Endometrial microvascular endothelial cells (primary cell): ENCODE measurements around the gene DHX32. TPM values are rescaled to one million over a fixed set of nuclear protein-coding genes. Genes with fewer than 3 reads are reported as not detected.
"Not testable (repeated sequence)": the region's sequence is repeated elsewhere in the genome, so short reads cannot be mapped to it uniquely, and the experiment has no call there.

ENCODE experiments used
- in situ Hi-C: cut with HindIII; loops from 2 replicates; pipeline ENCODE4 v1.10.0; 2017; ENCODE audit warnings: low sequenced_read_pairs, low pct_unique_long_range_greater_than_20kb; ENCODE audit errors: inconsistent ontology term
- total RNA-seq: library from RNA; depleted of rRNA; stranded (reverse); fragments of >200 nt; gene quantifications from one replicate; pipeline ENCODE4 v1.2.3, GENCODE V29; 2015; ENCODE audit errors: inconsistent ontology term

DHX32 gene
- 47.0 TPM for total RNA-seq

GRCh38 chr10:125881192-125881591 lies at the start of gene DHX32:
DHX32 (minus strand) TSS chr10:125881292; CDS start chr10:125880824, 468 bp downstream.
- in situ Hi-C loops, result no loop called here

- in situ Hi-C loops, result no loop called here
Measured at GRCh38 chr10:125929618-125930017, 48.5 kb upstream of the DHX32 start.

- in situ Hi-C loops, result no loop called here
Measured at GRCh38 chr10:125928928-125929585, 48.0 kb upstream of the DHX32 start.

GRCh38 chr10:125927265-125927664 lies 46.2 kb upstream of the DHX32 start:
- in situ Hi-C loops, result not testable (repeated sequence)

GRCh38 chr10:125926247-125926646 lies 45.2 kb upstream of the DHX32 start:
- in situ Hi-C loops, result no loop called here

- in situ Hi-C loops, result no loop called here
Measured at GRCh38 chr10:125925262-125925834, 44.3 kb upstream of the DHX32 start.

GRCh38 chr10:125921643-125922306 lies 40.7 kb upstream of the DHX32 start:
- in situ Hi-C loops, result not testable (repeated sequence)

- in situ Hi-C loops, result not testable (repeated sequence)
Measured at GRCh38 chr10:125917704-125918361, 36.7 kb upstream of the DHX32 start.

GRCh38 chr10:125916977-125917376 lies 35.9 kb upstream of the DHX32 start:
- in situ Hi-C loops, result no loop called here

GRCh38 chr10:125913277-125913676 lies 32.2 kb upstream of the DHX32 start:
- in situ Hi-C loops, result not testable (repeated sequence)

GRCh38 chr10:125911990-125912389 lies 30.9 kb upstream of the DHX32 start:
- in situ Hi-C loops, result no loop called here

GRCh38 chr10:125911145-125911544 lies 30.1 kb upstream of the DHX32 start:
- in situ Hi-C loops, result no loop called here

GRCh38 chr10:125909491-125909890 lies 28.4 kb upstream of the DHX32 start:
- in situ Hi-C loops, result not testable (repeated sequence)

GRCh38 chr10:125908813-125909212 lies 27.7 kb upstream of the DHX32 start:
- in situ Hi-C loops, result not testable (repeated sequence)

GRCh38 chr10:125907598-125907997 lies 26.5 kb upstream of the DHX32 start:
- in situ Hi-C loops, result not testable (repeated sequence)

GRCh38 chr10:125905069-125905994 lies 24.2 kb upstream of the DHX32 start:
- in situ Hi-C loops, result not testable (repeated sequence)

GRCh38 chr10:125903135-125903640 lies 22.1 kb upstream of the DHX32 start:
- in situ Hi-C loops, result not testable (repeated sequence)

- in situ Hi-C loops, result not testable (repeated sequence)
Measured at GRCh38 chr10:125900963-125901362, 19.9 kb upstream of the DHX32 start.
